DND-41 (cell line): ENCODE results near the gene KRT28.

ENCODE experiments used
- ATAC-seq: fragments of 200-7000 bp; cut with Tn5 transposase; 3 replicates; pipeline ENCODE4 v1.9.1; 2021; ENCODE audit warnings: low read depth; ENCODE audit not compliant: insufficient read depth
- DNase-seq: peaks from one replicate; pipeline ENCODE4 v3.0.0-alpha.2; 2020
- H2AFZ ChIP-seq: 2 replicates; pipeline ENCODE4 v1.6.0; 2012; ENCODE audit warnings: low read depth, low read length
- H3K27ac ChIP-seq: 2 replicates; pipeline ENCODE4 v1.5.1; 2012; ENCODE audit warnings: low read length, inconsistent platforms
- H3K27me3 ChIP-seq: fragments of 200-600 bp; sonication (generic); 2 replicates; pipeline ENCODE4 v1.6.0; 2012; ENCODE audit warnings: low read length, mild to moderate bottlenecking, inconsistent platforms; ENCODE audit not compliant: insufficient read depth, poor library complexity
- H3K36me3 ChIP-seq: 2 replicates; pipeline ENCODE4 v1.5.1; 2012; ENCODE audit warnings: low read length, inconsistent platforms; ENCODE audit not compliant: insufficient read depth
- H3K4me1 ChIP-seq: 2 replicates; pipeline ENCODE4 v1.5.1; 2012; ENCODE audit warnings: mild to moderate bottlenecking, low read length; ENCODE audit not compliant: insufficient read depth
- H3K4me2 ChIP-seq: 2 replicates; pipeline ENCODE4 v1.6.0; 2012; ENCODE audit warnings: mild to moderate bottlenecking, moderate library complexity, low read length, inconsistent platforms; ENCODE audit not compliant: insufficient read depth
- H3K4me3 ChIP-seq, 2 experiments: fragments of 200-600 bp in 1 of 2; shearing (Covaris generic) in 1 of 2; 2 replicates each; pipeline ENCODE4 v1.5.1; 2012 to 2016; ENCODE audit warnings: inconsistent platforms in 2 of 2, low read length in 2 of 2, mild to moderate bottlenecking in 2 of 2, low read depth in 1 of 2, moderate library complexity in 1 of 2
- H3K79me2 ChIP-seq: 2 replicates; pipeline ENCODE4 v1.6.0; 2012; ENCODE audit warnings: low read length, inconsistent platforms; ENCODE audit not compliant: insufficient read depth
- H3K9ac ChIP-seq: 2 replicates; pipeline ENCODE4 v1.6.0; 2012; ENCODE audit warnings: low read depth, mild to moderate bottlenecking, inconsistent platforms, low read length, moderate library complexity
- H3K9me3 ChIP-seq: 2 replicates; pipeline ENCODE4 v1.5.1; 2012; ENCODE audit warnings: low read length, moderate library complexity, mild to moderate bottlenecking, inconsistent platforms; ENCODE audit not compliant: insufficient read depth, severe bottlenecking
- H4K20me1 ChIP-seq: 2 replicates; pipeline ENCODE4 v1.6.0; 2012; ENCODE audit warnings: low read length; ENCODE audit not compliant: insufficient read depth
- EZH2 ChIP-seq: IDR thresholded peaks from 3 replicates; pipeline ENCODE4 v1.6.1; 2012; ENCODE audit warnings: borderline replicate concordance, low read depth, mild to moderate bottlenecking, moderate library complexity, low read length, inconsistent platforms; ENCODE audit not compliant: severe bottlenecking
- TF ChIP-seq, protein P1 (sequence below): IDR thresholded peaks from 2 replicates; pipeline ENCODE4 v1.5.1; 2012; ENCODE audit warnings: borderline replicate concordance, low read length, moderate library complexity, mild to moderate bottlenecking; ENCODE audit not compliant: poor library complexity, severe bottlenecking; ENCODE audit errors: extremely low read depth

Gene KRT28

DNA sequence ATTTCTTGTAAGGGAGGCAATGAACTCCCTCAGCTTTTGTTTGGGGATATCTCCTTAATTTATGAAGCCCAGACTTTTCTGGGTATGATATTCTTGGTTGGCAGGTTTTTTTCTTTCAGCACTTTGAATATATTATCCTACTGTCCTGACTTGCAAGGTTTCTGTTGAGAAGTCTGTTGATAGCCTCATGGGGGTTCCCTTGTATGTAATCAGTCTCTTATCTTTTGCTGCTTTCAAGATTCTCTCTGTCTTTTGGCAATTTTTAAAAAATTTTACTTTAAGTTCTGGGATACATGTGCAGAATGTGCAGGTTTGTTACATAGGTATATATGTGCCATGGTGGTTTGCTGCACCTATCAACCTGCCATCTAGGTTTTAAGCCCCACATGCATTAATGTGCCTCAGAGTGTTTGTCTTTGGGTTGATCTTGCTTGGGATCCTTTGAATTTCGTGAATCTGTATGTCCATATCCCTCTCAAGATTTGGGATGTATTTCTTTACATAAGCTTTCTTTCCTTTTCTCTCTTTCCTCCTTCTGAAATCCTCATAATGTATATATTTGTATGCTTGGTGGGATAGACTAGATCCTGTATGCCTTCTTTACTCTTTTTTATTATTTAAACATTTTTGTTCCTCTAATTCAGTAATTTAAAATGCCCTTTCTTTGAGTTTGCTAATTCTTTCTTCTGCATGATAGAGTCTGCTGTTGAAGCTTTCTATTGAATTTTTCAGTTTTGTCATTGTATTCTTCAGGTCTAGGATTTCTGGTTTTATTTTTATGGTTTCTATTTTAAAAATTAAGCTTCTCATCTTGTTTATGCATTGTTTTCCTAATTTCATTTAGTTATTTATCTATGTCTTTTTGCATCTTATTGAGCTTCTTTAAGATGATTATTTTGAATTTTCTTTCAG, 39.4 kb downstream of the KRT28 start:
- no peak overlapping the region for H2AFZ ChIP-seq
- no peak overlapping the region for H3K4me3 ChIP-seq
- no peak overlapping the region for H3K9ac ChIP-seq
- peaks cover 2% of the 10 kb centered on the region for H3K27me3 ChIP-seq
- no peaks in the 10 kb centered on the region for H3K79me2 ChIP-seq
- ATAC-seq (no peak), DNase-seq (no peak)
- no peaks in the 10 kb centered on the region for H3K4me1 ChIP-seq
- peaks cover 24% of the 10 kb centered on the region for H3K9me3 ChIP-seq
- H4K20me1 ChIP-seq = no peaks in the 10 kb centered on the region
- no peak overlapping the region for H3K4me2 ChIP-seq
- H3K27ac ChIP-seq = no peak overlapping the region
- H3K36me3 ChIP-seq = no peaks in the 10 kb centered on the region
- TF ChIP-seq, protein P1, sequence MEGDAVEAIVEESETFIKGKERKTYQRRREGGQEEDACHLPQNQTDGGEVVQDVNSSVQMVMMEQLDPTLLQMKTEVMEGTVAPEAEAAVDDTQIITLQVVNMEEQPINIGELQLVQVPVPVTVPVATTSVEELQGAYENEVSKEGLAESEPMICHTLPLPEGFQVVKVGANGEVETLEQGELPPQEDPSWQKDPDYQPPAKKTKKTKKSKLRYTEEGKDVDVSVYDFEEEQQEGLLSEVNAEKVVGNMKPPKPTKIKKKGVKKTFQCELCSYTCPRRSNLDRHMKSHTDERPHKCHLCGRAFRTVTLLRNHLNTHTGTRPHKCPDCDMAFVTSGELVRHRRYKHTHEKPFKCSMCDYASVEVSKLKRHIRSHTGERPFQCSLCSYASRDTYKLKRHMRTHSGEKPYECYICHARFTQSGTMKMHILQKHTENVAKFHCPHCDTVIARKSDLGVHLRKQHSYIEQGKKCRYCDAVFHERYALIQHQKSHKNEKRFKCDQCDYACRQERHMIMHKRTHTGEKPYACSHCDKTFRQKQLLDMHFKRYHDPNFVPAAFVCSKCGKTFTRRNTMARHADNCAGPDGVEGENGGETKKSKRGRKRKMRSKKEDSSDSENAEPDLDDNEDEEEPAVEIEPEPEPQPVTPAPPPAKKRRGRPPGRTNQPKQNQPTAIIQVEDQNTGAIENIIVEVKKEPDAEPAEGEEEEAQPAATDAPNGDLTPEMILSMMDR = no peak
- no peak for TF ChIP-seq EZH2

DNA sequence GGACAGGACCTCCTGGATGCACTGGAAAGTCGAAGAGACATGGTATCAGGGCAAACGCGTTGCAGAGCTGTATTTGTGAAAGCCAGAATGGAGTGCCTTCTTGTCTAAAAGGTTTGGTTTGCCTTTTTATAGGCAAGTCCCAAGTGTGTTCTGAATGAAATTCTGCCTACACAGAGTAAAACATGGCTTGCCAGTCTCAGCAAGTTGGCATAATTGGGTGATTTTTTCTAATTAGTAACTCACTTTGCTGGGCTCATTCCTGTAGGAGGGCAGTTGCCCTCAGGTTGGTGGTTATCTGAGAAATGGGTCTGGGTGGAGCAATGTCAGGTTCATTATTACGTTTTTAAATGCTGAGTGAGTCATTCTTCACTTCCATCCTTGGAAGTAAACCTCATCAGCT, 44.5 kb downstream of the KRT28 start, which contains the start of gene KRT25:
TSS of gene KRT25 (minus strand) at position 101 of the 400 bp plus-strand sequence. CDS start at position 41, 60 bp downstream.
- Histone ChIP-seq H3K36me3 (no peaks in the 10 kb centered on the region), H3K27me3 (no peaks in the 10 kb centered on the region)
- ATAC-seq = no peak

DNA sequence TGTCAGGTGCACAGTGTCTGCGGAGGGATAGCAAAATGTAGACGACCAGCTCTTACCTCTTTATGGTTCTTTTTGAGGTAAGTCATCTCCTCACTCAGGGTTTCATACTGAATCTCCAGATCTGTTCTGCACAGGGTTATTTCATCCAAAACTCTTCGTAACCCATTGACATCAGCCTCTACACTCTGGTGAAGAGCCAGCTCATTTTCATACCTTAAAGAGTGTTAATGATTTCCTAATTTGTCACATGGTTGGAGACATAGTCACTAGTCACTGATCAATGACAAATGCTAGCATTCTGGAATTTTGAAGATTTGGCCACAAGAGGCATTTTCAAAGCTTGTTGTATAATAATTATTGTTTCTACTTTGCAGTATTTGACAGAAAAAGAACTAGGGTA, 46.0 kb downstream of the KRT28 start:
- Histone ChIP-seq H3K4me2 (no peak overlapping the region), H3K27ac (no peak overlapping the region), H3K4me1 (no peaks in the 10 kb centered on the region), H3K9me3 (no peaks in the 10 kb centered on the region), H3K4me3 (no peak overlapping the region), H2AFZ (no peak overlapping the region), H3K9ac (no peak overlapping the region), H3K27me3 (no peaks in the 10 kb centered on the region), H4K20me1 (no peaks in the 10 kb centered on the region), H3K36me3 (no peaks in the 10 kb centered on the region), H3K79me2 (no peaks in the 10 kb centered on the region)
- TF ChIP-seq, protein P1 = no peak
- ATAC-seq = no peak
- no peak for DNase-seq

More for the DNA sequence above, 44.5 kb downstream of the KRT28 start, which contains the start of gene KRT25:
- no peak within 1 kb of the TSS for H3K27ac ChIP-seq
- no peak for DNase-seq
- H3K9ac ChIP-seq = no peak within 1 kb of the TSS
- H4K20me1 ChIP-seq = no peaks in the 10 kb centered on the region
- no peaks in the 10 kb centered on the region for H3K4me1 ChIP-seq
- H2AFZ ChIP-seq = no peak within 1 kb of the TSS
- H3K9me3 ChIP-seq = peaks cover 1% of the 10 kb centered on the region
- no peak within 1 kb of the TSS for H3K4me3 ChIP-seq
- no peak within 1 kb of the TSS for H3K4me2 ChIP-seq
- no peaks in the 10 kb centered on the region for H3K79me2 ChIP-seq
- no peak for TF ChIP-seq EZH2
- TF ChIP-seq, protein P1 = no peak
